ENCODE results near the gene TMEM44.

DNA sequence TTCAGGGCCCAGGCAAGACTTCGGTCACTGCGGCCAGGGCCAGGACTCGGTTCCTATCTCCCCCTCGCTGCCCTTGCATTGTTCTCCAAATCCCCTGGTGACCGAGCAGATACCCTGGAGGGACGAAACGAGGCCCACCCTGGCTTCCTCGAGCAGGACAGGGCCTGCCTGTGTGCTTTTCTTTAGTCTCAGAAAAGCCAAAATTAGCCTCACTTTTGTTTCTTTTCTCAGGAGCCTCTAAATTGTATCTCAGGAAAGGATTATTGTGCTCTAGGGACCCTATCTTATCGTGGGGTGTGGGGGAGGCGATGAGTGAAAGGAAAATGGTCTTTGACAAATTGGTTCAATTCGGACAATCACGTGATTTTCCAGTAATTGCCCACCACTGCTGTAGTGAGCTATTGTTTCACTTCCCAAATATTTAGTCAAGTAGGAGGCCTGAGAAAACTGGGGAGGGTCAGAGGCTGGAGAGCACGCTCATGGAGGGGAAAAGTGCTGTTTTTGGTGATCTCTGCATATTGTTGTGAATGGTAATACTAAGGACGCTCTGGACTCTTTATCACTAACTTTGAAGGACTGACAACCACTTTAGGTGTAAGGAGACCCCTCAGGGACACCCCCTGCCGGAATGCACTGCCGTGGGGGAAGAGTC, 61.6 kb downstream of the TMEM44 start:
- no peak for TF ChIP-seq POLR2A (IDR thresholded peaks at IDR 0.05)
- TF ChIP-seq, protein P1, sequence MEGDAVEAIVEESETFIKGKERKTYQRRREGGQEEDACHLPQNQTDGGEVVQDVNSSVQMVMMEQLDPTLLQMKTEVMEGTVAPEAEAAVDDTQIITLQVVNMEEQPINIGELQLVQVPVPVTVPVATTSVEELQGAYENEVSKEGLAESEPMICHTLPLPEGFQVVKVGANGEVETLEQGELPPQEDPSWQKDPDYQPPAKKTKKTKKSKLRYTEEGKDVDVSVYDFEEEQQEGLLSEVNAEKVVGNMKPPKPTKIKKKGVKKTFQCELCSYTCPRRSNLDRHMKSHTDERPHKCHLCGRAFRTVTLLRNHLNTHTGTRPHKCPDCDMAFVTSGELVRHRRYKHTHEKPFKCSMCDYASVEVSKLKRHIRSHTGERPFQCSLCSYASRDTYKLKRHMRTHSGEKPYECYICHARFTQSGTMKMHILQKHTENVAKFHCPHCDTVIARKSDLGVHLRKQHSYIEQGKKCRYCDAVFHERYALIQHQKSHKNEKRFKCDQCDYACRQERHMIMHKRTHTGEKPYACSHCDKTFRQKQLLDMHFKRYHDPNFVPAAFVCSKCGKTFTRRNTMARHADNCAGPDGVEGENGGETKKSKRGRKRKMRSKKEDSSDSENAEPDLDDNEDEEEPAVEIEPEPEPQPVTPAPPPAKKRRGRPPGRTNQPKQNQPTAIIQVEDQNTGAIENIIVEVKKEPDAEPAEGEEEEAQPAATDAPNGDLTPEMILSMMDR (IDR thresholded peaks at IDR 0.05), result no peak
